NCI-H524 treated with DMSO at 0.1 percent for 48 hours (cell line): ENCODE measurements around the gene PRR7.

Experiments used
- DNase-seq: peaks from one replicate; lab custom pipeline; 2025; lab: John Stamatoyannopoulos, UW

The PRR7 gene

DNA sequence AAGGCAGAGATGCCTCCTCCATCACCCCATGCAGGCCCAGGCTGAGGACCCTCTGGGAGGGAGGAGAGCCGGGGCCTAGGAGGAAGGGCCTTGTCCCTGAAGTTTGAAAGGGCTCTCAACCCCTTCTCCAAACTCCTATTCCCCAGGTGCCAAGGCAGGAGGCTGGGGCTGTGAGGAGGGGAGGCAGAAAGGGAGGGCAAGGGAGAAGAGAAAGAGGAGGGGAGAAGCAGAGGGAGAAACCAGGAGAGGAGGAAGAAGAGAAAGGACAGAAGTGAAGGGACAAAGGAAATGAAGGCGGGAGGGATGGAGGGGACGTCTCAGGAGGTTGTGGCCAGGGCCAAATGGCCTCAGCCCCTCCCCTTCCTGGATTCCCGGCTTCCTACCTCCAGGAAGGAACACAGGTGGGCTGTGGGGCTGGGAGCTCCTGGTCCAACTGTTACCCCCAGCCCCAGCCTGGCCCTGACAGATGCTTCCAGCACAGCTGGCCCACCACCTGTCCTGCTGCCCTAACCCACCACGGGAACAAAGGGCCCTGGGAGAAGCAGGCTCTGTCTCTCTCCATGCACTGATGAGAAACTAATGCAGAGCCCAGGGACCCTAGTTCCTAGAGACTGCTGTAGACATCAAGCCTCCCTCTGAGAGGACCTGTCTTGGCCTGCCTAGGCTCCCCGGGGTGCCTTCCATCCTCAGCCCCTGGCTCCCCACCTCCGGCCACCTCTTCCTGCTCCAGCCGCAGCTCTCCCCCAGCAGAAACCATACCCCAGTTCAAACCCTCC is 23.3 kb downstream of the PRR7 start:
- no peak for DNase-seq

DNA sequence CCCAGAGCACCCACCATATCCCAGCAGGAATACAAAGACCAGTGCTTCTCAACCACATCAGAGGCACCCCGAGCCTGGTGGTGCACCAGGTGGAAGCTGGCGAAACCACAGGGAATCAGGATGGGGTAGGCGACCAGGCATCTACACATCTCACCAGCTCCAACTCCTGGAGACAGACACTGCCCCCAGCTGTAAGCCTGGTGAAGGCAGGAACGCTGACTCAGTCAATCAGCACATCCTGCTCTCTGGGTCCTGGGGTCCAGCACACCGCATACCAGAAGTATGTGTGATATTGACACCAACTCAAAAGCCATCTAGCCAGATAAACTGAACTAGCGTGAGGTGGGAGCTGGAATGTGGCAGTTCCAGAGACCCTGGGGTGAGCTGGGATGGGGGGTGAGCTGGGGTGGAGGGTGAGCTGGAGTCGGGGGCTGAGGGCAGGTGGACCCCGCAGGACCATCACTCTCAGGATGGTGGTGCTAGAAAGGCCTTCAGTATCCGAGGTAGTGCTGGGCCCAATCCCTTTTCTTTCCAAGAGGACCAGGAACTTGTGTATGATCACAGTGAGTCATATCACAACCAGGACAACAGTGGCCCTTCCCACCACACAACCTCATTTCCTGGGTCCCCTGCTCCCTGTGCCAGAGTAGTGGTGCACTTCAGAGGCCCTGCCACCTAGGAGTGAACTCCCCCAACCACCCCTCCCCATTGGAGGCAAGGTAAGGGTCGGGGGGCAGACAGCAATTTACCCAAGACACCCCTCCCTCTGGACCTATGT is 24.3 kb downstream of the PRR7 start:
- no peak for DNase-seq

DNA sequence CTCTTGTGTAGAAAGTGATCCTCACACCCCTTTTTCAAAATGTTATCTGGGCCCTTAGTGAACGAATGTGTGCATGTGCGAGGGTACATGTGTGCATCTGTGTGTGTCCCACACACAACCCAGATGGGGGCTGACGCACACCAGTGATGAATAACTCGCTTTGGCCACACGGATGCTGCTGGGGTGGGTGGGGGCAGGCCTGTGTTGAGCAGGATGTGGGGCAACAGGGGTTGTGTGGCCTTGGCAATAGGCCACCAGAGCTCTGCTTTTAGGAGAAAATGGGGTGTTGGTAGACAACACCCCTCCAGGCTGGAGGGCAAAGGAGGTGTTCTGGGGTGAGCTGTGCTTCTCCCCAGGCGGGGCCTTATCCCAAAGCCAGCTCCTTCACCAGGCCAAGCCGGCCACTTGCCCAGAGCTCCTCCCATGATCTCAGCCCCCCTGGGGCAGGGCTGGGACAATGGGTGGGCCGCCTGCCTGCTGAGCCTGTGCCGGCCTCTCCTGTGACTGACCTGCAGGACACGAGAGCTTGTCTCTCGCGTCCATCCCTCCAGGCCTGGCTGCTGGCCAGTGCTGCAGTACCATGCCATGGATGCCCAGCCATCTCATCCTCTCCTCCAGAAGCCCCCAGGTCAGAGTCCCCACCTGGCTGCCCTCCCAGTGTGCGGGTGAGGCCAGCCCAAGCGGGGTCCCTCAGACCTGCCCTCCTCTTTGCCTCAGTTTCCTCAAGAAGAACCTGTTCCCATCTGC is 25.2 kb downstream of the PRR7 start:
- no peak for DNase-seq

DNA sequence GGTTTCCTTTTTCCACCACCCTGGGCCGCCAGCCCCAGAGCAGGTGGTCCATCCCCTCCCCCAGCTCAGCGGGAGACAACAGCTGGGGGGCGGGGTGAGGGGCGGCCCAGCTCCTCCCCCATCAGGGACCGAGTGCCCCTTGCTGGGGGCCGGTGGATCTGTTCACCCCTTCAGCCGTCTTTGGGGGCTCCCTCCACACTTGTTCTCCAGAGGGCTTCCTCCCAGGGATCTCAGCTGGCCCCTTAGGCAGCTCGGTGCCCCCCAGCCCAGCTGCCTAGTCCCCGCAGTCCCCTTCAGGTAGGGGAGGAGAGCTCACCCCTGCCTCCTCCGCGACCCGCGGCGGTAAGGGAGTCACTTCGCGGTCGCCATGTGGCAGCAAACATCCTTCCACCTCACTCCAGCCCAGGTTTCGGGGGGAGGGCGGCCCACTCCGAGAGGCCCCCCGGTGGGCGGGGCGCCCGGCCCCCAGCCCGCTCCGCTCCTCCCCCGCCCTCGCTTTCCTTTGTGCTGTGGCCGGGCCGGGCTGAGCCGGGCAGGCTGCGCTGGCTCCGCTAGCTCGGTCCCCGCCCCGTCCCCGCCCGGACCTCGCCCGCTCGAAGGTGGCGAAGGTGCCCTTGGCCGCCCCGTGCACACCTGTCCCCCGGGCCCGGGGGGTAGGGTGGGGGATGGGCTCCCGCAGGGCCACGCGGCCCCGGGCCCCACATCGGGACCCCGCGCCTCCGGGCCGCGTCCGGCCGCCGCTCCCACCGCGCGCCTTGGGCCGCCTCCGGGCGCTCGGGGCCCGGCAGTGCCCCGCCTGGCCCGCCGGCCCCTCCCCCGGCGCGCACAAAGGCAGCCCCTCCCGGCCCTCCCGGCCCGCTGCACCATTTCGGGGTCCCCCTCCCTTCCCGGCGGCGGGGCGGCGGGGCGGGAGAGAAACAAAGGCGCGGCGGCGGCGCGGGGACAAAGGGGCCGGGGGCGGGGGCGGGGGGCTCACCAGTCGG is 26.1 kb downstream of the PRR7 start:
- no peak for DNase-seq

DNA sequence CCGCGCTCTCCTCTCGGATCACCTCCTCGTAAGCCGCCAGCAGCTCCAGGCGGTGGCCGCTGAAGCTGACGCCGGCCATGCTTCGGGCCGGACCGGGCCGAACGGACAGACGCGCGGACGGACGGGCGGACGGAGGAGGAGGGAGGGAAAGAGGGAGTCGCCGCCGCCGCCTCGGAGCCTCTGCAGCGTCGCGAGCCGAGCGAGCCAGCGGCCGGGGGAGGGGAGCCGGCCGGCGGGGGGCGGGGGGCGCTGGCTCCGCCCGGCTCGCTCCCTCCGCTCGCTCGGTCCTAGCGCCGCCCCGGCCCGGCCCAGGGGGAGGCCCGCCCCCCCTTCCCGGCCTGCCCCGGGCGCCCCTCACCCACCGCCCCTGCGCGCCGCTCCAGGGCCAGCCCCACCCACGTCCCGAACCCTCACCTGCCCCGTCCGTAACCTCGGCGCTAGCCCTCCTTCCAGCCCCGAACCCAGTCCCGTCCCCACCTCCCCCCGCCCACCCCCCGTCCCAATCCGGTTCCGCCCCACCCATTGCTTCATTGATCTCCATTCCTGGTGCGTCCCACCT is 26.9 kb downstream of the PRR7 start, which contains the start of gene DBN1:
Gene DBN1 (minus strand): TSS at position 192 of the 559 bp plus-strand sequence. CDS start 113 bp downstream, at position 79.
- DNase-seq, result no peak

DNA sequence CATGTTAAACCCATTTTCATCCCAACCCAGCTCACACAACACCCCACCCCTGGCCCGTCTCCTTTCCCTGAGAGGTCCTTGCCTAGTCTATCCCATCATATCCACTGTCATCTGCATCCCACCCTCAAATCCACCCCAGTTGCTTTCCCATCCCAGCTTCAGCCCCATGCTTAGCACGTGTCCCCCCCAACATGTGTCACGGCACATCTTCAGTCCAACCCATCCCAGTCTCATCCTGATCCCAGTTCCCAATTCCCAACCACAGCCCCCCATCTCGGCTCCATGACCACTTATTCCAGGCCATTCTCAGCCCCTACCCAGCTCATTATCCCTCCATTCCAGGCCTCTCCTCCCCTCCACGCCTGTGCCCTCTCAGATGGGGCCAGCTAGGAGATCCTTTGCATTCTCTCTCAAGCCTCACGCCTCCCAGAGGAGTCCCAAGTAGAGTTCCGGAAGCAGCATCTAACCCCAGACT is 27.4 kb downstream of the PRR7 start:
- no peak for DNase-seq

DNA sequence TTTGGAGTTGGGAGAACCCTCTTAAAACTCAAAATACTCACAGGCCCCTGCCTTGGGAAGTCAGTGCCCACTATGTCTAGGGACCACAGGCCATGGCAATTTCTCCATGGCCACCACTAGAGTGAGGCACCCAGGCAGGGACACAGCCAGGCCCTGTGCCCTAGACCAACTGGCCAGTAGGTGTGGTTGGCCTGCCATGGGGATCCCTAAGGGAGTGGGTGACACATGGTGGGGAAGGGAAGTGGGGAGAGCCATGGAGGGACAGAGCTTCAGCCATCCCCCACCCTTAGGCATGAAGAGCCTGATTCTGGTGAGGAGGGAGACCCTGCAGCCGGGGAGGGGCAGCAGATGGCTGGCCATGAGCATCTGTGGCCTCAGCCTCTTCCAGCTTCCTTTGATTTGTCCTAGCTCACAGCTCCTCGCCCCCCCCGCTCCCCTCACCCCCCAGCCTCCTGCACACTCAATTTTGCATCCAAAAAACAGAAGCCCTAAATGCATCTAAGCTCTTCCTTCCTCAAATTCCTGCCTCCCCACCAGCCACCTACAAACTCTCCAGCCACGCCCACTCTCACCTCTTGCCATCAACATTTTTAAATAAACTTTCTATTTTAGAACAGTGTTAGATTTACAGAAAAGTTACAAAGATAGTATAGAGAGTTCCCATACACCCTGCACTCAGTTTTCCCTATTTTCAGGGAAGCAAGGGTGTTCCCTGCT is 28.4 kb downstream of the PRR7 start:
- DNase-seq, result peak; percentile 59

DNA sequence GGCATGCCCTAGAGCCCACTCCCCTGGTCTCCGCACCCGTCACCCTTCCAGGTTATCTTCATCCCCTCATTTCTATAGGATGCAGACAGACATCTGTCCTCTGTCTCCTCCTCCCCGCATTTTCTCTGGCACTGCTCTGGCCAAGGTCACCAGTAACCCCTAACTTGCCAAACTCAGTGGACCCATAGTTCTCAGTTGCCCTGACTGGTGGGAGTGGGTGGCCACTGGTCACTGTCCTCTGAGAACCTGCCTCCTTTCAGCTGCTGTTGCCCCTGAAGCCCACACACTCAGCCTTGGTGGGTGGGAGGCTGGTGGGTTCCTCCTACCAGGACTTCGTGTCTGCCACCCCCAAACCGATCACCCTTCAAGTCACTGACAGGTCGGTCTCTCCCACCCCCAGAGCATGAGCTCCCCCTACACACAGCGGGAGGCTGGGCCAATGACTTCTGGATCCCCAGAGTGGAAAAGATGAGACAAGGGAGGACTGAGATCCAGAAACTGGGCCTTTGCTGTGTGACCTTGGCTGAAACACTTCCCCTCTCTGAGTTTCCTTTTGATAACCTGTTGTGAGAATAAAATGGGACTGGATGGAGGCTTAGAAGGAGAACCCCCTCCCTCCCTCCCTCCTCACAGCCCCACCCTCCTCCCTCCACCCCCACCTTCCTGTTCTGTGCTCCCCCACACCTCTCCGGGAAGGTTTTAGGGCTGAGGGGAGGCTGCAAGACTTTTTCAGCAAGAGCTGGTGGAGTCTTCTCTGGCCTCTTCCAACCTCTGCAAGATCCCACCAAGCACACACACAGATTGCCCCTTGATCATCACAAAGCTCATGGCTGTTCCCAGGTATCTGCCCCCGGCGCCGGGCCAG is 29.2 kb downstream of the PRR7 start:
- DNase-seq, result no peak

DNA sequence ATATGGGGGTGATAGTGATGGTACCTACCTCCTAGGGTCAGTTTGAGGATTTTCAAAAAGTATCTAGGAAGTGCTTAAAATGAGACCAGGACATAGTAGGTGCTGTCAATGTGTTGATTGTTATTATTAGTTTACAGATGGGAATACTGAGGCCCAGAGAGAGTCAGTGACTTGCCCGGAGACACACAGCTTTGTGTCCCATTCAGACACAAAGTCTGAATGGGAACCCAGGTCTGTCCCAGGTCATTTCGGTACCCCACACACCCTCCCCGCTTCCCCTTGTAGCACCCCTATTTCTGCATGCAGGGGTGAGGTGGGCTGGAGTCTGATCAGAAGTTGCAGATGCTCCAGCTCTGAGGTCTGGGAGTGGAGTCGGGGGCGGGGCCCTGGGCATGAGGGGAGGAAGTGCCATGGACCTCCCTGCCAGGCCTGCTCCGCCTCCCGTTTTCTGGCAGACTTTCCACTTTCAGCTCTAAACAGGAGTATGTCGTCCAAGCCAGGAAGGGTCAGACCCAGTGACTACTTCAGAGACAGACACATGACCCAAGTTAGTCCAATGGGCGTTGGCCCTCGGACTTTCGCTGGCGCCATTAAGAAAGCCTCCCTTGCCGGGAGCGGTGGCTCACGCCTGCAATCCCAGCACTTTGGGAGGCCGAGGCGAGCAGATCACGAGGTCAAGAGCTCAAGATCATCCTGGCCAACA is 30.1 kb downstream of the PRR7 start:
- no peak for DNase-seq

DNA sequence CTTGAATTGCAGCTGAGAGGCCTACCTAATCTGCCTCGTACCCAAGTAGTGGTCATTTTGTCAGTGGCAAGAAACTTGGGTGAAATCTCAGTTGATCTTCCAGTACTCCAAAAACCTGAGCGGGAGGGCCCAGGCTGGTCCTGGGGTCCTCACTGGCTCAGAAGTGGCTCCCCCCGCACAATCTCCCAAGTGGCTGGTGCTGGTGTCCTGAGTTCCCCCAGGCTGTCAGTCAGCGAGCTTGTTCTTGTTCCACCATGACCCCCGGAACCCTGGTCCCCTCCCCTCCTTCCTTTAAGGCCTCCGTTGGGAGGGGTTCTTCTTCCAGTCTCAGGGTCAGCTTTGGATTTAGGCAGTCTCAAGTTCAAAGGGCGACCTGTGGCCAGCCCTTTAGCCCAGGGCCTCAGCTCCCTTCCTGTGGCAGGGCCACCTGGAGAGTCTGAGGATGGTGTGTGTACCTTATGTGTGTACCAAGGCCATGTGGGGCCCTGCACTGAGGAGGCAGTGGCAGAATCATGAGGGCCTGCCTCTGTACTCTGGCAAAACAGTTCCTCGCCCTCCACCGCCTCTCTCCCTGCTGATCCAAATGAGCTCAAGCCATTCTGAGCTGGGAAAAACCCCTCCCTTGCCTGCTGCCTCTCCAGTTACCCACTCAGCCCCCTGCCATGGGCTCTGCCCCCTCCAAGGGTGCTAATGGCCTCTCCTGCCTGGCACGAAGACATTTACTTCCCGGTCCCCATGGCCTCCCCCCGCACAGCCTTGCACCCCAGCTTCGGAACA is 31.3 kb downstream of the PRR7 start:
- DNase-seq, result no peak

DNA sequence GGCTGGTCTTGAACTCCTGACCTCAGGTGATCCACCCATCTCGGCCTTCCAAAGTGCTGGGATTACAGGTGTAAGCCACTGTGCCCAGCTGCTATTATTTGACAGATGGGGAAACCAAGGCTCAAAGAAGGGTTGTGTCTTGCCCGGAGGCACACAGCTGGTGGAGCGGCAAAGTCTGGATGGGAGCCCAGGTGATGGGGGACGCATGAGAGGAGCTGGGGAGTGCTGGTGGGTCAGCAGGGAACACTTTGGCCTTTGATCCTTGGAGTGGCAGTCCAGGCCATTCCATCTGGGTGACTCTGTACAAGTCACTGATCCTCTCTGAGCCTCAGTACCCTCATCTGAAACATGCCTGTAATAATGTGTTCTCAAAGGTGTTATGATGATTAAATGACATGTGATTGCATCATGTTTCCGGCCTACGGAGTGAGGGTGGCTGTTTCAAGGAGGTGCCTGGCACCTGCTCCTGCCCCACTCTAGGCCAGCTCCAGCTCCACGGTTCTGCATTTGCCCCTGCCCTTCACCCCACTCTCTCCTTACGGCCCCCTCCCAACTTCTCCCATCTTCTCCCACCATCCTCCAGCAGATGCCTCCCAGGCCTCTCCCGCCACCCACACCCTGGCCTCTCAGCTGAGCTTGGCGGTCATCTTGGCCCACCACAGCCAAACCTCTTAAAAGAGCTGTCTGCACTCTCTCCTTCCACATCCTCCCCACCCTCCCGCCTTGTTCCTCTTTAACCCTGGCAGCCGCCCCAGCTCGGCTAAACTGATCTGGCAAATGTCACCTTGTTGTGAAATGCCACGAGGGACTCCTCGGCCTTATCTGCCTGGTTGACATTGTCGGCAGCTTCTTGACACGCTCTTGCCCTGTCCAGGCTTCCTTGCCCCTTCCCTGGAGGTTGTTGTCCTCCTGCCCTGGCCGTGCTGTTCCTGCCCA is 32.4 kb downstream of the PRR7 start:
- no peak for DNase-seq

DNA sequence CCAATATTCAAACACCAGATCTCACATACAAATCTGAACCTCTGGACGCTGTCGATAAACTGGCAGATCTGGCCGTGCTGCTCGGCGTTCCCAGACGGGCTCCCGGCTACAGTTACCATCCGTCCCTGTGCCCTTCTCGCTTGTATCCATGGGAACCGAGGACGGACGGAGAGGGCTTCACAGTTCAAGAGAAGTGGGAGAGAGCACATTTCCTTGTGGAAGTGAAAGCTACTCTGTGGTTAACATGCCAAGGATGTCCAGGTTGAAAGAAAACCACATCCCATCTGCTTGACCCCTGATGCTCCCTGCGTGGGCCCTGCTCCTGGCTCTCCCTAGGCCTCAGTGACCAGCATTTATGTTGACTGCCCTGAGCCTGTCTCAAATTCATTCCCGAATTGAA is 33.2 kb downstream of the PRR7 start:
- no peak for DNase-seq

DNA sequence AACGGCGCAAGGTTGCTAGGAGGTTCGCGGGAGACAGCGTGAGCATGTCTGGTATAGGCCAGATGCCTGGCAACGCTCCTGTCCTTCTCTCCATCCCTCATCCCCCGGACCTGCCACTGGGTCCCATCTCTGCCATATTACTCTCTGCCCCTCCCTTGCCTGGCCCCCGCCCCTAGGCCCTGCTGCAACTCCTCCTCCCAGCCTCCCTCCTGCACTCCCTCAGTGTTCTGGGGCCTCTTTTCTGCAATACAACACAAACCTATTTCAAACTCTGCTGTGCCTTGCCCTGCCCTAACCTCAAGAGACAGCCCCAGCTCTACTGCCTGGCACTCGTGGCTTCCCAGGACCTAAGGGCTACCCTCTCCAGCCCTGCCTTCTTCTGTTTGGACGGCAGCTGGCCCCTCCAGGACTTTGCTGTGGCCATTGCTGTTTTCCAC is 35.8 kb downstream of the PRR7 start:
- DNase-seq, result no peak

DNA sequence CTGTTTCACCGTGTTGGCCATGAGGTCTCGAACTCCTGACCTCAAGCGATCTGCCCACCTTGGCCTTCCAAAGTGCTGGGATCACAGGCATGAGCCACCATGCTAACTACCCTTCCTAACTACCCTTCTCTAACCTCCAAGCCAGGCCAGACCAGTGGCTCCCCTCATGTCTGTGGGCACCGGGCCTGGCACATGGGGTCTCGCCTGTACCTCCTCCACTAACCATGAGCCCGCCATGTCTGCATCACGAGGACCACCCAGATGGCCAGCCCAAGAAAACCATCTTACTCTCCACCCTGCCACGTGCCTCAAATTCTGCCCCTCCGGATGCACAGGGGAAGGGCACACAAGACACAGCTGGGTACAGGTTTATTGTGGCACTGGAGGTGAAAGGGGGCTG is 36.4 kb downstream of the PRR7 start:
- no peak for DNase-seq

DNA sequence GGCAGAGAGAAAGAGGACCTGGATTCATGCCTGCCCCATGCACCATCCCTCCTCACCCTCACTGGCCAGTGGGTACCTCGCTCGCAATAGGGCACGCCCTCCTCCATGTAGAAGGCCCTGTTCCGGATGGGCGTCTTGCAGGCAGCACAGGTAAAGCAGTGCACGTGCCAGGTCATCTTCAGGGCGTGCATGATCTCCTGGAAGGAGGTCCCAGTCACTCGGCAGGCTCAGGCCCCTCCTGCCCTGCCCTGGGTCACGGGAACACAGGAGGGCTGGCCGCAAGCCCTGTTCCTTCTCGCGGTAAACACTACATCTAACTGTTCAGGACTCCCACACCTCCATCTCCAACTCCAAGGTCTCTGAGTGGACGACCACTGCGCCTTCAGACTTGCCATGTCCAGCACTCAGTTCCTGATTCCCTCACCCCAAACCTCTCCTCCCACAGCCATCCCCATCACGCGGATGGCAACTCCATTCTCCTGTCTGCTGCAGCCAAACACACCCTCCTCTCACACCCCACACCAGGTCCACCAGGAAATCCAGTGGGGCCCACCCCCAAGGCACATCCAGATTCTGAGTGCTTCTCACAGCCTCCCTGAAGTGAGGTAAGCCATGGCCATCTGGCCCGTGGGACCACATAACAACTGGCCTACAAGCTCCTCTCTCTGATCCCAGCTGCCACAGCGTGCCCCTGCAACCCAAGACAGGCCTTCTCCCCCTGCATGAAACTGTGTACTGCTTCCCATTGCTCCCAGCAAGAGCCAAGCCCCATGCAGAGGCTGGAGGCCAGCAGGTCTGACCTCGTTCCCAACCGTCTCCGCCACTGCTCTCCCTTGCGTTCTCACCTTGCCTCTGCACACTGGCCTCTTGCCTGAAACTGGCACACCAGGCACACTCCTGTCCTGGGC is 37.6 kb downstream of the PRR7 start:
- peak; percentile 64 for DNase-seq
